Measurements from ENCODE around the gene MLLT6.

DNA sequence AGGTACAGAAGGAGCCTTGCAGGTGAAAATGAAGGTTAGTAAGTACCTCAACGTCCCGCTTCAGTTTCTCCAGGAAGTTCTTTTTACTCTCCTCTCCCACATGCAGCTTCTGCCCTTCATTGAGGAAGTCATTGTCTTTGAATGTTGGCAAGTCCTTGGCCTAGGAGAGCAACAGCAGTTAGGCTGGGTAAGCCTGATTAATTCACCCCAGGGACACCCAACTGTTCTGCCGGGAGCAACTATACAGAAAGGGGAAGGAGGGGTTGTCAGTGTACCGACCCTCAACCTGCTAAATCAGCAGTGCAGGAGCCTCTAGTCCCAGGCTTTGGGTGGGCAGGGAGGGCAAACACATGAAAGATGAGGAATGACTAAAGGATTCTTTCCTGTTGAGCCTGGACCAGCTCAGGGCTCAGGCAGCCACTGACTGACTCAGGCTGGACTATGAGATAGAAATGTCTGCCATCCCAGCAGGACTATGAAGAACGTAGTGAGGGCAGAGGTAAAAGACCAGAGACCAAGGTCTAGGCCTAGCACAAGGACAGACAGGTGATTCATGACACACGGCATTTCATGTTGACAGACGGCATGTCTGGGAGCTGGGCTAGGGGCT, 72.7 kb downstream of the MLLT6 start:
- TF ChIP-seq, protein P1, sequence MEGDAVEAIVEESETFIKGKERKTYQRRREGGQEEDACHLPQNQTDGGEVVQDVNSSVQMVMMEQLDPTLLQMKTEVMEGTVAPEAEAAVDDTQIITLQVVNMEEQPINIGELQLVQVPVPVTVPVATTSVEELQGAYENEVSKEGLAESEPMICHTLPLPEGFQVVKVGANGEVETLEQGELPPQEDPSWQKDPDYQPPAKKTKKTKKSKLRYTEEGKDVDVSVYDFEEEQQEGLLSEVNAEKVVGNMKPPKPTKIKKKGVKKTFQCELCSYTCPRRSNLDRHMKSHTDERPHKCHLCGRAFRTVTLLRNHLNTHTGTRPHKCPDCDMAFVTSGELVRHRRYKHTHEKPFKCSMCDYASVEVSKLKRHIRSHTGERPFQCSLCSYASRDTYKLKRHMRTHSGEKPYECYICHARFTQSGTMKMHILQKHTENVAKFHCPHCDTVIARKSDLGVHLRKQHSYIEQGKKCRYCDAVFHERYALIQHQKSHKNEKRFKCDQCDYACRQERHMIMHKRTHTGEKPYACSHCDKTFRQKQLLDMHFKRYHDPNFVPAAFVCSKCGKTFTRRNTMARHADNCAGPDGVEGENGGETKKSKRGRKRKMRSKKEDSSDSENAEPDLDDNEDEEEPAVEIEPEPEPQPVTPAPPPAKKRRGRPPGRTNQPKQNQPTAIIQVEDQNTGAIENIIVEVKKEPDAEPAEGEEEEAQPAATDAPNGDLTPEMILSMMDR (IDR thresholded peaks at IDR 0.05) = no peak
- TF ChIP-seq POLR2A (IDR thresholded peaks at IDR 0.05; ENCODE audit: low read depth) (no peak), EP300 (IDR thresholded peaks at IDR 0.05) (no peak)

Data from esophagus muscularis mucosa (tissue), 4 donors.